Ovary (tissue), 3 donors: Measurements from ENCODE around the gene PCDHGC3.

Experiments
- EP300 ChIP-seq: sonication (generic); formaldehyde crosslinking; IDR thresholded peaks from one replicate; pipeline ENCODE4 v1.6.1; 2017; ENCODE audit warnings: antibody characterized with exemption
- POLR2A ChIP-seq: fragments of 450-650 bp; IDR thresholded peaks from one replicate; pipeline ENCODE4 v1.6.1; 2017; ENCODE audit warnings: antibody characterized with exemption, mild to moderate bottlenecking, moderate library complexity
- TF ChIP-seq, protein P1 (sequence below), 3 donors: fragments of 450-650 bp in 2 of 3; fragments of 200-600 bp in 1 of 3; IDR thresholded peaks; one replicate each; pipeline versions ENCODE4 v1.5.1 to v1.8.0; 2016 to 2022; ENCODE audit warnings: antibody characterized with exemption in 3 of 3, mild to moderate bottlenecking in 1 of 3
- donor health status: DM: no; HTN: no; CAD: no.

DNA sequence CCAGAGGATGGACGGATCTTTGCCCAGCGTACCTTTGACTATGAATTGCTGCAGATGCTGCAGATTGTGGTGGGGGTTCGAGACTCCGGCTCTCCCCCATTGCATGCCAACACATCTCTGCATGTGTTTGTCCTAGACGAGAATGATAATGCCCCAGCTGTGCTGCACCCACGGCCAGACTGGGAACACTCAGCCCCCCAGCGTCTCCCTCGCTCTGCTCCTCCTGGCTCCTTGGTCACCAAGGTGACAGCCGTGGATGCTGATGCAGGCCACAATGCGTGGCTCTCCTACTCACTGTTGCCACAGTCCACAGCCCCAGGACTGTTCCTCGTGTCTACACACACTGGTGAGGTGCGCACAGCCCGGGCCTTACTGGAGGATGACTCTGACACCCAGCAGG lies 15.0 kb downstream of the PCDHGC3 start:
- TF ChIP-seq POLR2A (no peak), EP300 (no peak)
- TF ChIP-seq, protein P1, sequence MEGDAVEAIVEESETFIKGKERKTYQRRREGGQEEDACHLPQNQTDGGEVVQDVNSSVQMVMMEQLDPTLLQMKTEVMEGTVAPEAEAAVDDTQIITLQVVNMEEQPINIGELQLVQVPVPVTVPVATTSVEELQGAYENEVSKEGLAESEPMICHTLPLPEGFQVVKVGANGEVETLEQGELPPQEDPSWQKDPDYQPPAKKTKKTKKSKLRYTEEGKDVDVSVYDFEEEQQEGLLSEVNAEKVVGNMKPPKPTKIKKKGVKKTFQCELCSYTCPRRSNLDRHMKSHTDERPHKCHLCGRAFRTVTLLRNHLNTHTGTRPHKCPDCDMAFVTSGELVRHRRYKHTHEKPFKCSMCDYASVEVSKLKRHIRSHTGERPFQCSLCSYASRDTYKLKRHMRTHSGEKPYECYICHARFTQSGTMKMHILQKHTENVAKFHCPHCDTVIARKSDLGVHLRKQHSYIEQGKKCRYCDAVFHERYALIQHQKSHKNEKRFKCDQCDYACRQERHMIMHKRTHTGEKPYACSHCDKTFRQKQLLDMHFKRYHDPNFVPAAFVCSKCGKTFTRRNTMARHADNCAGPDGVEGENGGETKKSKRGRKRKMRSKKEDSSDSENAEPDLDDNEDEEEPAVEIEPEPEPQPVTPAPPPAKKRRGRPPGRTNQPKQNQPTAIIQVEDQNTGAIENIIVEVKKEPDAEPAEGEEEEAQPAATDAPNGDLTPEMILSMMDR (IDR thresholded peaks at IDR 0.05) = no peak
